ENCODE measurements around the gene NACC1. TPM values are rescaled to one million over a fixed set of nuclear protein-coding genes. Genes with fewer than 3 reads are reported as not detected.
A peak's percentile ranks its signal among the peaks of the same experiment; 100 is the strongest.

Gene NACC1
- total and polyA plus RNA-seq, 2 of the 8 experiments (the other 6 are each of a cell fraction or from before 2014, with no cell fraction given), result 234 to 301 TPM

- Histone ChIP-seq H3K79me1 (ENCODE audit: low read depth, low read length) (peaks cover 8% of the 10 kb centered on the region), H3K4me3 (ENCODE audit: extremely low read depth in 1 of 4, insufficient read depth in 2 of 4, low read depth in 3 of 4, low read length in 4 of 4) (peak overlapping the region; percentile 87 to 97 (median 94)), H4K20me1 (replicated peaks in 1 of 2; ENCODE audit: control insufficient read depth in 1 of 2, insufficient read depth in 2 of 2, low read length in 2 of 2) (peaks cover 7 to 16% of the 10 kb centered on the region in 2 experiments), H3K27me3 (replicated peaks in 1 of 4; ENCODE audit: control insufficient read depth in 3 of 4, extremely low read depth in 1 of 4, insufficient read depth in 3 of 4, low read length in 3 of 4) (no peaks in the 10 kb centered on the region; a peak in 1 of 7 replicates), H3K9me3 (ENCODE audit: insufficient read depth in 2 of 2, low read depth in 1 of 2, low read length in 1 of 2) (no peaks in the 10 kb centered on the region), H2BK12ac (ENCODE audit: low read depth, low read length) (0 out of 2 replicates have a peak overlapping the region, but pooled peaks have one; percentile 50), H2BK15ac (ENCODE audit: low read length) (peak overlapping the region; percentile 95; the same call in 1 of the 2 replicates), H3K36me3 (ENCODE audit: control insufficient read depth in 2 of 4, insufficient read depth in 4 of 4, low read length in 3 of 4) (peaks cover 0 to 10% (median 4%) of the 10 kb centered on the region in 4 experiments; a peak in 3 of 8 replicates), H3K23me2 (ENCODE audit: low read depth, low read length) (peaks cover 19% of the 10 kb centered on the region), H3K4ac (replicated peaks; ENCODE audit: insufficient read length, low read depth, low read length) (peak overlapping the region; percentile 19), H3K18ac (ENCODE audit: extremely low read depth, low read length) (peak overlapping the region; percentile 48; the same call in 1 of the 2 replicates), H3K27ac (ENCODE audit: low read depth, low read length) (no peak overlapping the region; the same call in 1 of the 2 replicates), H2AFZ (ENCODE audit: low read length) (peak overlapping the region; percentile 18; the same call in 1 of the 2 replicates), H3K14ac (ENCODE audit: insufficient read length) (no peak overlapping the region), H3K4me1 (replicated peaks in 1 of 4; ENCODE audit: control insufficient read depth in 3 of 4, insufficient read depth in 4 of 4, low read length in 3 of 4) (peaks cover 0 to 6% (median under 1%) of the 10 kb centered on the region in 4 experiments; a peak in 2 of 7 replicates), H2AK5ac (ENCODE audit: low read depth, low read length) (no peak overlapping the region), H3K9ac (replicated peaks in 1 of 4; ENCODE audit: extremely low read depth in 1 of 4, low read depth in 3 of 4, low read length in 3 of 4) (peak overlapping the region; percentile 35 to 62 (median 50); a peak in 6 of 7 replicates), H2BK20ac (ENCODE audit: low read length) (no peak overlapping the region), H4K91ac (replicated peaks; ENCODE audit: insufficient read length, low read length) (peak overlapping the region; percentile 65), H2BK120ac (replicated peaks; ENCODE audit: low read depth, low read length) (no peak overlapping the region), H3K23ac (ENCODE audit: insufficient read length) (no peak overlapping the region), H3K4me2 (ENCODE audit: insufficient read depth in 1 of 2, low read depth in 2 of 2, low read length in 2 of 2) (peak overlapping the region; percentile 82 to 91), H4K8ac (ENCODE audit: extremely low read depth, insufficient read depth, low read length) (peak overlapping the region; percentile 88), H3K56ac (replicated peaks; ENCODE audit: insufficient read length, low read depth, low read length) (peak overlapping the region; percentile 59), H3K79me2 (ENCODE audit: control insufficient read depth in 1 of 2, insufficient read depth in 2 of 2, low read length in 2 of 2) (peaks cover 17 to 42% of the 10 kb centered on the region in 2 experiments), H2BK5ac (ENCODE audit: low read depth, low read length) (0 out of 2 replicates have a peak overlapping the region, but pooled peaks have one; percentile 32), H4K5ac (ENCODE audit: insufficient read length, low read depth, low read length) (peak overlapping the region; percentile 46)
- DNase-seq (ENCODE audit: low read depth in 1 of 2, low spot score in 2 of 2), result peak in 1 of 2 experiments; percentile 72
- ChIA-PET CTCF (ENCODE audit: partially characterized antibody) (interaction anchor here (0.7 to 2.5 kb wide), 6 partner anchors 10 to 113 kb away, joined by 3 to 5 read pairs (median 4); no protein-coding TSS in a partner anchor), POLR2A (ENCODE audit: partially characterized antibody) (interaction anchor here (0.9 to 9.6 kb wide), 14 partner anchors 8 to 211 kb away, joined by 3 to 530 read pairs (median 9); partner anchors contain the start of genes CALR, NACC1, RAD23A and TRMT1)
- FAIRE-seq, result no peak
- WGBS, 2 experiments (ENCODE audit: extremely low coverage in 1 of 2, insufficient coverage in 1 of 2, insufficient read length in 1 of 2, insufficient replicate concordance in 2 of 2, low coverage in 1 of 2, low lambda C conversion rate in 2 of 2, missing lambda C conversion rate in 1 of 2), result 2% methylated on average over 36 of the region's 46 CpGs; no CpG with 5 or more reads in 1 of the 2 experiments
- 0 out of 4 replicates have a peak, but pooled peaks of 1 of the 2 experiments have one; percentile 23 for TF ChIP-seq SIN3A (conservative IDR thresholded peaks at IDR 0.05 in 1 of 2, IDR thresholded peaks at IDR 0.05 in 1 of 2; ENCODE audit: low read depth in 1 of 2, low read length in 2 of 2)
- no peak for TF ChIP-seq NRF1 (IDR thresholded peaks at IDR 0.05; ENCODE audit: low read depth, low read length)
- TF ChIP-seq ZNF274 (IDR thresholded peaks at IDR 0.05; ENCODE audit: borderline replicate concordance, extremely low read depth, low read length), result no peak
- TF ChIP-seq, protein P1, sequence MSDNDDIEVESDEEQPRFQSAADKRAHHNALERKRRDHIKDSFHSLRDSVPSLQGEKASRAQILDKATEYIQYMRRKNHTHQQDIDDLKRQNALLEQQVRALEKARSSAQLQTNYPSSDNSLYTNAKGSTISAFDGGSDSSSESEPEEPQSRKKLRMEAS (IDR thresholded peaks at IDR 0.05), result no peak
- no peak for TF ChIP-seq USF2 (IDR thresholded peaks at IDR 0.05; ENCODE audit: low read length)
- TF ChIP-seq KDM4A (IDR thresholded peaks at IDR 0.05; ENCODE audit: low read depth, low read length, severe bottlenecking), result peak; percentile 90
- TF ChIP-seq RBBP5 (IDR thresholded peaks at IDR 0.05; ENCODE audit: borderline replicate concordance, low read depth, low read length), result 0 out of 2 replicates have a peak, but pooled peaks have one; percentile 33
- TF ChIP-seq, protein P2, sequence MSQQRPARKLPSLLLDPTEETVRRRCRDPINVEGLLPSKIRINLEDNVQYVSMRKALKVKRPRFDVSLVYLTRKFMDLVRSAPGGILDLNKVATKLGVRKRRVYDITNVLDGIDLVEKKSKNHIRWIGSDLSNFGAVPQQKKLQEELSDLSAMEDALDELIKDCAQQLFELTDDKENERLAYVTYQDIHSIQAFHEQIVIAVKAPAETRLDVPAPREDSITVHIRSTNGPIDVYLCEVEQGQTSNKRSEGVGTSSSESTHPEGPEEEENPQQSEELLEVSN (IDR thresholded peaks at IDR 0.05), result peak; percentile 33
Observed at GRCh38 chr19:13149628-13150186, 31.6 kb downstream of the NACC1 start.

Measured in H1 (cell line).